ENCODE data around the gene REG3G.
"Not testable (repeated sequence)": the region's sequence is repeated elsewhere in the genome, so short reads cannot be mapped to it uniquely, and the experiment has no call there.

Gene REG3G

DNA sequence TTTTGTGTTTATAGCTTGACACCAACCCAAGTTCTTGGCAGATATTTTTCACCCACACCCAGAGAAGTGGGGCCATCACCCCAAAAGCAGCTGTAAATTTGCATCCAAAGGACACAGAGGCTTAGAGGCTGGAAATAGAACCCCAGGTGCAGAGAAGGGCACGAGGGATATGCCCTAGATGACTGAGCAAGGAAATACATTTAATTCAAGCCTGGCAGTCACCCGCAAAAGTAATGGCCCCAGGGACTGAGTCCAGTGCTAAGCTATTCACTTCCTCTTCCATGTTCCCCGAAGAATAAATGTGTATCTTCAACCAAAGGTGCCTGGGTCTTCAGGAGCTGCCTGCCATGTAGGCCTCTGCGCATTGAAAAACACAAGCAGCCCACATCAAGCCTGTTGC lies 14.0 kb upstream of the REG3G start:
- no peak for DNase-seq (ENCODE audit: low read depth, low spot score)
- H3K27ac ChIP-seq: no peak overlapping the region

DNA sequence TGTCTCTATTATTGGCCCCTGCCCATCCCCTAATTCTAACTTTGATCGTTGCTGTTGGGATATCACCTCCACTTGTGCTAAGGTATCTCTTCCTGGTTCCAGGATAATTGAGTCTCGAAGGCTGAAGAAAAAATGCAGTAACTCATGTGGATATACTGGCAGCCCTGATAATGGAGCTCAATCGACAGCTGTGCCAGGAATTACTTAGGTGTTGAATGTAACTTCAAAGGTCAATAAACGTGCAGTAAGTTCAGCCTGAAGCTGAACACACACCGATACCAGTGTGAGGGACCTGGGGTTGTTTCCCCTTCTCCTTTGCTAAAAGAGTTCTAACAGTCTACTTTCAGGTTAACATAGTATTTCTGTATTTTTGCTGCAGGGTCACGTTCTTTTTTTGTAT lies 11.9 kb upstream of the REG3G start:
- H3K27ac ChIP-seq: no peak overlapping the region
- no peak for DNase-seq (ENCODE audit: low read depth, low spot score)

DNA sequence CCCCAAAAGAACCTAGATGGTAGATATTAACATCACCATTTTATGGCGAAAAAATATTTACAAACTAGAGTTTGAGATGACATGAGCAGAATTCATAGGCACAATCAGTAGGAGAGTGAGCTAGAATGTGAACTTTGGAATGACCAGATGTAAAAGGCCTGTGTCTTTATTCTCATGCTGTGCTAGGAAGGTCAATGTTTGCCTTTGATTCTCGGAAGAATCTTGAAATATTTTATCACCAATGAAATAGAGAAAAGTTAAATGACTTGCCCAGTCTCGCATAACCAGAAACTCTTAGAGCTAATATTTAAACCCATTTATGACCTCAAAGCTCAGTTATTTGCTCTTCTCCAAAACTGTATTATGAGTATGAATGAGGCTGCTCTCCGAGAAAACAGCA lies 9.2 kb upstream of the REG3G start:
- H3K27ac ChIP-seq: no peak overlapping the region
- DNase-seq (ENCODE audit: low read depth, low spot score): no peak

DNA sequence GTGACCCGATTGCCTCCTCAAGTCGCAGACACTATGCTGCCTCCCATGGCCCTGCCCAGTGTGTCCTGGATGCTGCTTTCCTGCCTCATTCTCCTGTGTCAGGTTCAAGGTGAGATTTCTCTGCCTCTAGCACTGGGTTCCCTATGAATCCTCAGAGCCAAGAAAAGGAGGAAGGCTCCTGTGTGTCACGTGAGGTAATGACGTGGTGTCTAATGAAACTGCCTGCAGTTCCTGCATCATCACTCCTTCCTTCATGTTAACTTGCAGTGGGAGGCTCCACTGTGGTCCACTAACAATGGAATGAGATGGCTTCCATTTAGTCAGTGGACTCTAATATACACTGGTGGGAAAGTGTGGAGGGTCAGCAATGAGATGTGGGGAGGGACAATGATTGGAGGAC lies 559 bp downstream of the REG3G start:
- H3K27ac ChIP-seq: no peak overlapping the region
- DNase-seq (ENCODE audit: low read depth, low spot score): no peak

DNA sequence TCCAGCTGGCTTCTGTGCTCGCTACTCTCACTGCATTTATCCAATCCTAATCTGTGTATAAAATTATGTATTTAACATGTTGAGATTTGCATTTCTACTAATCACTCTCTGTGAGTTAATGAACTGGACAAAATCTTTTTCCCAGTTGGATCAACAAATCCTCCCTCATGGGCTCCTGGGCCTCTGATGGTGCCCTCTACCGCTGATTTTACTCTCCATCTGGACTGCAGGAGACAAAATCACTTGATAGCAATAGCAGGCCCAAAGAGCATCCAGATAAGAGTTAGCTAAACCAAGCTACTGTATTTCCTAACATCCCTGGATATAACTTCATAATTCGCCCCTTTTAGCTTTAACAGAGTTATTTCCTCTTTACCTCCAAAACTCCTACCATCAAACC lies 14.4 kb downstream of the REG3G start:
- H3K27ac ChIP-seq: no peak overlapping the region
- no peak for DNase-seq (ENCODE audit: low read depth, low spot score)

DNA sequence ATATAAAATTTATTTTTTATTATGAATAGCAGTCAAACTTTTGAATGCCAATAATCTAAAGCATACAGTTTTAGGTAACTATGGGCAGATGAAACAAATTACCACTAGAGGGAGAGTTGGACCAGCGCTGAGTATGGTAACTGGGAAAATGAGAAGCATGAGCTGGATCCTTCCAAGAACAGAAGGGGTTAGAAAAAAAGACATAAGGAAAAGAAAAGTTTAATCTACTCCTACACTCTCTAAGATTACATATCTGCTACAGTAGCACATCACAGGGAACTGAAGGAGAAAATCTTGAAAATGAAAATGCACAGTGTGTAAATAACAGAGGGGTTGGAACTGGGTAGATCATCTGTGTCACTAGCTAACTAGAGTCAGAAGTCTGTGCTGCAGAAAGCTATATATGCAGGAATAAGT lies 15.5 kb downstream of the REG3G start:
- no peak for DNase-seq (ENCODE audit: low read depth, low spot score)
- no peak overlapping the region for H3K27ac ChIP-seq

DNA sequence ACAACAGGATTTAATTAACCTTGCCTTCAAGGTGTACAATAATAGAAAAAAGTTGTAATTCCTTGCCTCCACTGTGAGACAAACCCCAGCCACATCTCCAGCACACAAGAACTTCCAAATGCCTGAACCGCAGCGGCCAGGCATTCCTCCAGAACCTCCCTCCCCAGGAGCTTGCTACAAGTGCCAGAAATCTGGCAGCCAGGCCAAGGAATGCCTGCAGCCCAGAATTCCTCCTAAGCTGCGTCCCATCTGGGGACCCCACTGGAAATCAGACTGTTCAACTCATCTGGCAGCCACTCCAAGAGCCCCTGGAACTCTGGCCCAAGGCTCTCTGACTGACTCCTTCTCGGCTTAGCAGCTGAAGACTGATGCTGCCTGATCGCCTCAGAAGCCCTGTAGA lies 28.0 kb downstream of the REG3G start:
- DNase-seq (ENCODE audit: low read depth, low spot score); H3K27ac ChIP-seq: not testable (repeated sequence)

DNA sequence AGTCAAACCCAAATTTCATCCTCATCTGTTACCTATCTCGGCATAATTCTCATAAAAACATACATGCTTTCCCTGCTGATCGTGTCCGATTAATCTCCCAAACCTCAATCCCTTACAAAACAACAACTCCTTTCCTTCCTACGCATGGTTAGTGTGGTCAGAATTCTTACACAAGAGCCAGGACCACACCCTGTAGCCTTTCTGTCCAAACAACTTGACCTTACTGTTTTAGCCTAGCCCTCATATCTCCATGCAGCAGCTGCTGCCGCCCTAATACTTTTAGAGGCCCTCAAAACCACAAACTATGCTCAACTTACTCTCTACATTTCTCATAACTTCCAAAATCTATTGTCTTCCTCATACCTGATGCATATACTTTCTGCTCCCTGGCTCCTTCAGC lies 29.3 kb downstream of the REG3G start:
- H3K27ac ChIP-seq; DNase-seq (ENCODE audit: low read depth, low spot score): not testable (repeated sequence)

DNA sequence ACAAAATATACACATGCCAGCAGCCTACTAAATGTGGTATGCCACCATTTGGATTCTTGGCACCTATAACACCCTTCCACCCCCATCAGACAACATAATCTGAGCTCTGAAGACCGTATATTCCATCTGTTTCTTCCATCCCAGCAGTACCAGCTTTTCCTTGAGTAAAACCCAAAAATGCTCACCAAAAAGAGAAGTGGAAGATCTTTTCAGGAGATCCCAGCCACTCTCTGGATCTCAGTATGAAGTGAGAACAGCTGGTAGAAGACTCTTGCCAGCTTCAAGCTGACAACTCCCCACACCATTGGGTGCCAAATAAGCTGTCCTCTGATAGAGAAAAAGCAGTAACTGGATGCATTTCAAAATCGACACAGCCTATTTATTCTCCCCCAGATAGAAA lies 39.7 kb downstream of the REG3G start:
- no peak for DNase-seq (ENCODE audit: low read depth, low spot score)

DNA sequence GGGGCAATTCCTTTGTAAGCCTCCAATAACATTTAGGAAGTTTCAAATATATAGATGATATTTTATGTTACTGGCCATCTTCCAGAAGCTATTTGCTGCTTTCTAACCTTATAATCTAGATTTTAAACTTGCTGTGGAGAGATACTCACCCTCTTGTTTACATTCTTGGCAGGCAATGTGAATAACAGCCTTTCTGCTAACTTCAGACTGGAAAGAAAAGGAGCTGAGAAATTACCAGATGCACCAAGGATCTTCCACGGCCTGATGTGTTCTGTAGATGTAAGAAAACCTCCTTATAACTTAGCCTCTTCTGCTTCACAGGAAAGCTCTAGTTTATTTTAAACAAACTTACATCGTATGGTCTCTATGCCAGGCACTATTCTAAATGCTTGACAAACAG lies 45.6 kb downstream of the REG3G start:
- no peak overlapping the region for H3K27ac ChIP-seq
- no peak for DNase-seq (ENCODE audit: low read depth, low spot score)

More for the DNA sequence above, 39.7 kb downstream of the REG3G start:
- H3K27ac ChIP-seq: no peak overlapping the region

Data from epithelial cell of prostate (primary cell).